ENCODE data around the gene LTO1.

Gene LTO1

GRCh38 chr11:69640995-69641581 is 34.1 kb downstream of the LTO1 start, which contains the start of gene CCND1:
CCND1 (plus strand) TSS chr11:69641156; CDS start chr11:69641314, 158 bp downstream.
- H3K27ac Mint-ChIP-seq = peak within 1 kb of the TSS; percentile 95
- peaks cover 10% of the 10 kb centered on the region for H3K27me3 Mint-ChIP-seq
- no peaks in the 10 kb centered on the region for H3K36me3 Mint-ChIP-seq
- no peaks in the 10 kb centered on the region for H3K9me3 Mint-ChIP-seq
- H3K4me1 Mint-ChIP-seq = peaks cover 27% of the 10 kb centered on the region
- peak within 1 kb of the TSS; percentile 94 for H3K4me3 Mint-ChIP-seq

- peak overlapping the region; percentile 69 for H3K4me3 Mint-ChIP-seq
- peaks cover 10% of the 10 kb centered on the region for H3K27me3 Mint-ChIP-seq
- no peaks in the 10 kb centered on the region for H3K9me3 Mint-ChIP-seq
- peaks cover 27% of the 10 kb centered on the region for H3K4me1 Mint-ChIP-seq
- no peak overlapping the region for H3K27ac Mint-ChIP-seq
- no peaks in the 10 kb centered on the region for H3K36me3 Mint-ChIP-seq
Measured at GRCh38 chr11:69640260-69640994, 34.7 kb downstream of the LTO1 start.

GRCh38 chr11:69639831-69640230 is 35.3 kb downstream of the LTO1 start:
- peak overlapping the region; percentile 69 for H3K4me3 Mint-ChIP-seq
- H3K9me3 Mint-ChIP-seq = no peaks in the 10 kb centered on the region
- H3K36me3 Mint-ChIP-seq = no peaks in the 10 kb centered on the region
- H3K27me3 Mint-ChIP-seq = peaks cover 10% of the 10 kb centered on the region
- no peak overlapping the region for H3K27ac Mint-ChIP-seq
- H3K4me1 Mint-ChIP-seq = peaks cover 27% of the 10 kb centered on the region

- H3K4me3 Mint-ChIP-seq = peak overlapping the region; percentile 63
- H3K27me3 Mint-ChIP-seq = peaks cover 12% of the 10 kb centered on the region
- H3K36me3 Mint-ChIP-seq = no peaks in the 10 kb centered on the region
- H3K4me1 Mint-ChIP-seq = peaks cover 27% of the 10 kb centered on the region
- no peaks in the 10 kb centered on the region for H3K9me3 Mint-ChIP-seq
- no peak overlapping the region for H3K27ac Mint-ChIP-seq
Measured at GRCh38 chr11:69638941-69639681, 36.0 kb downstream of the LTO1 start.

GRCh38 chr11:69637941-69638871 is 36.9 kb downstream of the LTO1 start:
- Mint-ChIP-seq H3K36me3 (no peaks in the 10 kb centered on the region), H3K27me3 (peaks cover 12% of the 10 kb centered on the region), H3K4me1 (peaks cover 27% of the 10 kb centered on the region), H3K9me3 (no peaks in the 10 kb centered on the region), H3K27ac (no peak overlapping the region), H3K4me3 (peak overlapping the region; percentile 71)

GRCh38 chr11:69637198-69637940 is 37.8 kb downstream of the LTO1 start:
- peak overlapping the region; percentile 59 for H3K4me3 Mint-ChIP-seq
- peaks cover 12% of the 10 kb centered on the region for H3K27me3 Mint-ChIP-seq
- peaks cover 27% of the 10 kb centered on the region for H3K4me1 Mint-ChIP-seq
- H3K9me3 Mint-ChIP-seq = no peaks in the 10 kb centered on the region
- no peak overlapping the region for H3K27ac Mint-ChIP-seq
- no peaks in the 10 kb centered on the region for H3K36me3 Mint-ChIP-seq

GRCh38 chr11:69636512-69637197 is 38.5 kb downstream of the LTO1 start:
- Mint-ChIP-seq H3K4me1 (peaks cover 27% of the 10 kb centered on the region), H3K4me3 (peak overlapping the region; percentile 59), H3K27me3 (peaks cover 12% of the 10 kb centered on the region), H3K27ac (no peak overlapping the region), H3K36me3 (no peaks in the 10 kb centered on the region), H3K9me3 (no peaks in the 10 kb centered on the region)

GRCh38 chr11:69635804-69636511 is 39.2 kb downstream of the LTO1 start:
- Mint-ChIP-seq H3K27me3 (peaks cover 12% of the 10 kb centered on the region), H3K9me3 (no peaks in the 10 kb centered on the region), H3K36me3 (no peaks in the 10 kb centered on the region), H3K4me3 (no peak overlapping the region), H3K27ac (no peak overlapping the region), H3K4me1 (peaks cover 24% of the 10 kb centered on the region)

- H3K27me3 Mint-ChIP-seq = peaks cover 11% of the 10 kb centered on the region
- H3K27ac Mint-ChIP-seq = no peak overlapping the region
- H3K9me3 Mint-ChIP-seq = no peaks in the 10 kb centered on the region
- H3K36me3 Mint-ChIP-seq = no peaks in the 10 kb centered on the region
- peaks cover 16% of the 10 kb centered on the region for H3K4me1 Mint-ChIP-seq
- no peak overlapping the region for H3K4me3 Mint-ChIP-seq
Measured at GRCh38 chr11:69635195-69635594, 40.0 kb downstream of the LTO1 start.

- peaks cover 9% of the 10 kb centered on the region for H3K27me3 Mint-ChIP-seq
- peaks cover 1% of the 10 kb centered on the region for H3K36me3 Mint-ChIP-seq
- no peak overlapping the region for H3K4me3 Mint-ChIP-seq
- peak overlapping the region; percentile 41 for H3K27ac Mint-ChIP-seq
- H3K9me3 Mint-ChIP-seq = peaks cover 5% of the 10 kb centered on the region
- peaks cover 10% of the 10 kb centered on the region for H3K4me1 Mint-ChIP-seq
Measured at GRCh38 chr11:69634590-69634989, 40.6 kb downstream of the LTO1 start.

- Mint-ChIP-seq H3K27ac (no peak overlapping the region), H3K36me3 (peaks cover 2% of the 10 kb centered on the region), H3K9me3 (peaks cover 6% of the 10 kb centered on the region), H3K27me3 (peaks cover 8% of the 10 kb centered on the region), H3K4me3 (no peak overlapping the region), H3K4me1 (peaks cover 8% of the 10 kb centered on the region)
Measured at GRCh38 chr11:69634069-69634468, 41.1 kb downstream of the LTO1 start.

GRCh38 chr11:69632900-69633299 is 42.3 kb downstream of the LTO1 start:
- H3K36me3 Mint-ChIP-seq = peaks cover 3% of the 10 kb centered on the region
- H3K4me1 Mint-ChIP-seq = peaks cover 4% of the 10 kb centered on the region
- H3K9me3 Mint-ChIP-seq = peaks cover 6% of the 10 kb centered on the region
- H3K27ac Mint-ChIP-seq = no peak overlapping the region
- no peak overlapping the region for H3K4me3 Mint-ChIP-seq
- peaks cover 5% of the 10 kb centered on the region for H3K27me3 Mint-ChIP-seq

- no peaks in the 10 kb centered on the region for H3K4me1 Mint-ChIP-seq
- H3K4me3 Mint-ChIP-seq = no peak overlapping the region
- H3K36me3 Mint-ChIP-seq = peaks cover 3% of the 10 kb centered on the region
- peaks cover 6% of the 10 kb centered on the region for H3K9me3 Mint-ChIP-seq
- H3K27ac Mint-ChIP-seq = no peak overlapping the region
- H3K27me3 Mint-ChIP-seq = peaks cover 5% of the 10 kb centered on the region
Measured at GRCh38 chr11:69630424-69630823, 44.7 kb downstream of the LTO1 start.

GRCh38 chr11:69630017-69630416 is 45.1 kb downstream of the LTO1 start:
- Mint-ChIP-seq H3K4me3 (no peak overlapping the region), H3K27me3 (peaks cover 5% of the 10 kb centered on the region), H3K9me3 (peaks cover 6% of the 10 kb centered on the region), H3K27ac (no peak overlapping the region), H3K36me3 (peaks cover 3% of the 10 kb centered on the region), H3K4me1 (no peaks in the 10 kb centered on the region)
